ENCODE data around the gene TMEM108.

DNA sequence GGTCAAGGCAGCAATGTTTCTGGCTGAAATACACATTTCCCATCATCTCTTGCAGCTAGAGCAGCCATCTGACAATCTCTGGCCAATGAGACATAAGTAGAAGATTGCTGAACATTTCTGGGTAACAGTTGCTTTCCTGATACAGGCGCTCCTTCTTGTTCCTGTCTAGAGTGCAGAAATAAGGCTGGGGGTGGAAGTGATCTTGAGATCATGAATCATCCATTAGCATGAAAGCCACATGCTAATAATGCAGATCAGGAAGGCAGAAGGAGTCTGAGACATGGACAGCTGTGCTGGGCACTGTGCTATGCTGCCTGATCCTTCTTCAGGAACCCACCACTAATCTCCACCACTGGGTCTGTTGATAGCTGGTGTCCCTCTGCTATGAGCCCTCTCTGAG, 14.8 kb upstream of the TMEM108 start:
- TF ChIP-seq, protein P1, sequence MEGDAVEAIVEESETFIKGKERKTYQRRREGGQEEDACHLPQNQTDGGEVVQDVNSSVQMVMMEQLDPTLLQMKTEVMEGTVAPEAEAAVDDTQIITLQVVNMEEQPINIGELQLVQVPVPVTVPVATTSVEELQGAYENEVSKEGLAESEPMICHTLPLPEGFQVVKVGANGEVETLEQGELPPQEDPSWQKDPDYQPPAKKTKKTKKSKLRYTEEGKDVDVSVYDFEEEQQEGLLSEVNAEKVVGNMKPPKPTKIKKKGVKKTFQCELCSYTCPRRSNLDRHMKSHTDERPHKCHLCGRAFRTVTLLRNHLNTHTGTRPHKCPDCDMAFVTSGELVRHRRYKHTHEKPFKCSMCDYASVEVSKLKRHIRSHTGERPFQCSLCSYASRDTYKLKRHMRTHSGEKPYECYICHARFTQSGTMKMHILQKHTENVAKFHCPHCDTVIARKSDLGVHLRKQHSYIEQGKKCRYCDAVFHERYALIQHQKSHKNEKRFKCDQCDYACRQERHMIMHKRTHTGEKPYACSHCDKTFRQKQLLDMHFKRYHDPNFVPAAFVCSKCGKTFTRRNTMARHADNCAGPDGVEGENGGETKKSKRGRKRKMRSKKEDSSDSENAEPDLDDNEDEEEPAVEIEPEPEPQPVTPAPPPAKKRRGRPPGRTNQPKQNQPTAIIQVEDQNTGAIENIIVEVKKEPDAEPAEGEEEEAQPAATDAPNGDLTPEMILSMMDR (IDR thresholded peaks at IDR 0.05; ENCODE audit: borderline replicate concordance, extremely low read depth, low read length, poor library complexity, severe bottlenecking) = no peak
- no peak for TF ChIP-seq EZH2 (IDR thresholded peaks at IDR 0.05; ENCODE audit: borderline replicate concordance, low read depth, low read length, severe bottlenecking)

All from DND-41 (cell line).